ENCODE data around the gene MCTP2.

The MCTP2 gene

GRCh38 chr15:94206463-94207167, 24.7 kb upstream of the MCTP2 start:
- TF ChIP-seq SIN3A (IDR thresholded peaks at IDR 0.05; ENCODE audit: borderline replicate concordance, insufficient read depth, low read length) (no peak), TAF1 (IDR thresholded peaks at IDR 0.05; ENCODE audit: borderline replicate concordance, insufficient read depth, low read length) (no peak), FOXP2 (optimal IDR thresholded peaks at IDR 0.05; ENCODE audit: borderline replicate concordance, extremely low read depth, extremely low read length, insufficient read depth) (no peak), POLR2AphosphoS5 (IDR thresholded peaks at IDR 0.05; ENCODE audit: low read depth, low read length) (no peak)
- TF ChIP-seq, protein P1, sequence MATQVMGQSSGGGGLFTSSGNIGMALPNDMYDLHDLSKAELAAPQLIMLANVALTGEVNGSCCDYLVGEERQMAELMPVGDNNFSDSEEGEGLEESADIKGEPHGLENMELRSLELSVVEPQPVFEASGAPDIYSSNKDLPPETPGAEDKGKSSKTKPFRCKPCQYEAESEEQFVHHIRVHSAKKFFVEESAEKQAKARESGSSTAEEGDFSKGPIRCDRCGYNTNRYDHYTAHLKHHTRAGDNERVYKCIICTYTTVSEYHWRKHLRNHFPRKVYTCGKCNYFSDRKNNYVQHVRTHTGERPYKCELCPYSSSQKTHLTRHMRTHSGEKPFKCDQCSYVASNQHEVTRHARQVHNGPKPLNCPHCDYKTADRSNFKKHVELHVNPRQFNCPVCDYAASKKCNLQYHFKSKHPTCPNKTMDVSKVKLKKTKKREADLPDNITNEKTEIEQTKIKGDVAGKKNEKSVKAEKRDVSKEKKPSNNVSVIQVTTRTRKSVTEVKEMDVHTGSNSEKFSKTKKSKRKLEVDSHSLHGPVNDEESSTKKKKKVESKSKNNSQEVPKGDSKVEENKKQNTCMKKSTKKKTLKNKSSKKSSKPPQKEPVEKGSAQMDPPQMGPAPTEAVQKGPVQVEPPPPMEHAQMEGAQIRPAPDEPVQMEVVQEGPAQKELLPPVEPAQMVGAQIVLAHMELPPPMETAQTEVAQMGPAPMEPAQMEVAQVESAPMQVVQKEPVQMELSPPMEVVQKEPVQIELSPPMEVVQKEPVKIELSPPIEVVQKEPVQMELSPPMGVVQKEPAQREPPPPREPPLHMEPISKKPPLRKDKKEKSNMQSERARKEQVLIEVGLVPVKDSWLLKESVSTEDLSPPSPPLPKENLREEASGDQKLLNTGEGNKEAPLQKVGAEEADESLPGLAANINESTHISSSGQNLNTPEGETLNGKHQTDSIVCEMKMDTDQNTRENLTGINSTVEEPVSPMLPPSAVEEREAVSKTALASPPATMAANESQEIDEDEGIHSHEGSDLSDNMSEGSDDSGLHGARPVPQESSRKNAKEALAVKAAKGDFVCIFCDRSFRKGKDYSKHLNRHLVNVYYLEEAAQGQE (IDR thresholded peaks at IDR 0.05; ENCODE audit: insufficient read depth in 1 of 2, low read depth in 2 of 2, low read length in 2 of 2), result no peak

DNA sequence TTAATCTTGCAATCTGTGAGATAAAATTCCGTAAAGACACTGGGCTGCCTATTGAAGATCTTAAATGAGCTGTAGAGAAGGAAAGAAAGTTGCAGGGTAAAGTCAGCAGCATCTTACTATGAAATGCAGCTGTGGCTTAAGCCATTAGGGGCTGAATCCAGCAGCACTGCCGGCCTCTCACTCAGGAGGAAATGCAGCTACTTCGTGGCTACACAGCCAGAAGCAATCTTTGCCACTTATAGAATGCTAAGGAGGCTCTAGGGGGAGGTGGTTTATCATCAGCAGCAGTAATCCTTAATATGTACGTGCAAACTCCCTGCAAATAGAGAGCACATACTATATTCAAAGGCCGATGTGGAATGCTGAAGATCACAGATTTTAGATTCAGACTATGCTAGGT, 19.1 kb upstream of the MCTP2 start:
- TF ChIP-seq, protein P1 (IDR thresholded peaks at IDR 0.05; ENCODE audit: insufficient read depth in 1 of 2, low read depth in 2 of 2, low read length in 2 of 2), result no peak
- no peak for TF ChIP-seq SIN3A (IDR thresholded peaks at IDR 0.05; ENCODE audit: borderline replicate concordance, insufficient read depth, low read length)
- no peak for TF ChIP-seq TAF1 (IDR thresholded peaks at IDR 0.05; ENCODE audit: borderline replicate concordance, insufficient read depth, low read length)
- TF ChIP-seq FOXP2 (optimal IDR thresholded peaks at IDR 0.05; ENCODE audit: borderline replicate concordance, extremely low read depth, extremely low read length, insufficient read depth), result no peak
- no peak for TF ChIP-seq POLR2AphosphoS5 (IDR thresholded peaks at IDR 0.05; ENCODE audit: low read depth, low read length)

DNA sequence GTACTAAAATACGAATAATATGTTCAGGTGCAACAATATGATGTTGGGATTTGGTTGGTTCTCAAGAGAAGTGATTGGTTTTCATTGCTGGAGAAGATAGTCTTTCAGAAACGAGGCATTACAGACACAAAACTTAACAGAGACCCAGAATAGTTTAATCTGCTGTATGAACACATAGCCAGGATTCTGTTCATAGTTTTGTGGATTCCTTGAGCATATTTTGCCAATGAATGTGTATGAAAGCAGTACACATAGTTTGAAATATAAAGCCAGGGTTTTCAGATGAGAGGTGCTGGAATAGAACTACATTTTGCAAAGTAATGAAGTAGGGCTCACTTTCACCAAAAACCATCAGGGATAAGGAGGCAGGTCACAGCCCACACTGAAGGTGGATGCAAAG, 5.7 kb upstream of the MCTP2 start:
- no peak for TF ChIP-seq TAF1 (IDR thresholded peaks at IDR 0.05; ENCODE audit: borderline replicate concordance, insufficient read depth, low read length)
- no peak for TF ChIP-seq SIN3A (IDR thresholded peaks at IDR 0.05; ENCODE audit: borderline replicate concordance, insufficient read depth, low read length)
- TF ChIP-seq FOXP2 (optimal IDR thresholded peaks at IDR 0.05; ENCODE audit: borderline replicate concordance, extremely low read depth, extremely low read length, insufficient read depth), result no peak
- TF ChIP-seq, protein P1 (IDR thresholded peaks at IDR 0.05; ENCODE audit: insufficient read depth in 1 of 2, low read depth in 2 of 2, low read length in 2 of 2), result no peak
- no peak for TF ChIP-seq POLR2AphosphoS5 (IDR thresholded peaks at IDR 0.05; ENCODE audit: low read depth, low read length)

- TF ChIP-seq POLR2AphosphoS5 (IDR thresholded peaks at IDR 0.05; ENCODE audit: low read depth, low read length) (no peak), TAF1 (IDR thresholded peaks at IDR 0.05; ENCODE audit: borderline replicate concordance, insufficient read depth, low read length) (no peak), SIN3A (IDR thresholded peaks at IDR 0.05; ENCODE audit: borderline replicate concordance, insufficient read depth, low read length) (no peak), FOXP2 (optimal IDR thresholded peaks at IDR 0.05; ENCODE audit: borderline replicate concordance, extremely low read depth, extremely low read length, insufficient read depth) (no peak)
- TF ChIP-seq, protein P1 (IDR thresholded peaks at IDR 0.05; ENCODE audit: insufficient read depth in 1 of 2, low read depth in 2 of 2, low read length in 2 of 2), result no peak
Measured at GRCh38 chr15:94228611-94229010, 2.8 kb upstream of the MCTP2 start.
